Measurements from ENCODE around the gene SLC35F4. TPM values are rescaled to one million over a fixed set of nuclear protein-coding genes. Genes with fewer than 3 reads are reported as not detected.

The SLC35F4 gene
- total RNA-seq, 1 donor from 2014 or later = not detected

GRCh38 chr14:57823015-57823660 is 42.8 kb downstream of the SLC35F4 start:
- H3K9me3 Mint-ChIP-seq (ENCODE audit: unreplicated experiment) = peaks cover 2% of the 10 kb centered on the region
- no peaks in the 10 kb centered on the region for H3K4me1 Mint-ChIP-seq (ENCODE audit: low read depth, unreplicated experiment)
- H3K27me3 Mint-ChIP-seq (ENCODE audit: unreplicated experiment) = no peaks in the 10 kb centered on the region
- H3K4me3 Mint-ChIP-seq (ENCODE audit: unreplicated experiment) = no peak overlapping the region
- no peak for DNase-seq
- TF ChIP-seq CTCF (IDR thresholded peaks at IDR 0.05; ENCODE audit: partially characterized antibody, unreplicated experiment) = no peak
- no peak overlapping the region for H3K27ac Mint-ChIP-seq (ENCODE audit: unreplicated experiment)
- no peaks in the 10 kb centered on the region for H3K36me3 Mint-ChIP-seq (ENCODE audit: unreplicated experiment)

- H3K4me1 Mint-ChIP-seq (ENCODE audit: low read depth, unreplicated experiment) = no peaks in the 10 kb centered on the region
- no peak for DNase-seq
- H3K27me3 Mint-ChIP-seq (ENCODE audit: unreplicated experiment) = no peaks in the 10 kb centered on the region
- no peak overlapping the region for H3K4me3 Mint-ChIP-seq (ENCODE audit: unreplicated experiment)
- no peak for TF ChIP-seq CTCF (IDR thresholded peaks at IDR 0.05; ENCODE audit: partially characterized antibody, unreplicated experiment)
- no peak overlapping the region for H3K27ac Mint-ChIP-seq (ENCODE audit: unreplicated experiment)
- H3K9me3 Mint-ChIP-seq (ENCODE audit: unreplicated experiment) = peaks cover 2% of the 10 kb centered on the region
- no peaks in the 10 kb centered on the region for H3K36me3 Mint-ChIP-seq (ENCODE audit: unreplicated experiment)
These were observed 43.8 kb downstream of the SLC35F4 start for GRCh38 chr14:57822081-57822480.

- DNase-seq = no peak
- no peak overlapping the region for H3K4me3 Mint-ChIP-seq (ENCODE audit: unreplicated experiment)
- no peak for TF ChIP-seq CTCF (IDR thresholded peaks at IDR 0.05; ENCODE audit: partially characterized antibody, unreplicated experiment)
- H3K27ac Mint-ChIP-seq (ENCODE audit: unreplicated experiment) = no peak overlapping the region
- no peaks in the 10 kb centered on the region for H3K9me3 Mint-ChIP-seq (ENCODE audit: unreplicated experiment)
- no peaks in the 10 kb centered on the region for H3K36me3 Mint-ChIP-seq (ENCODE audit: unreplicated experiment)
- no peaks in the 10 kb centered on the region for H3K4me1 Mint-ChIP-seq (ENCODE audit: low read depth, unreplicated experiment)
- no peaks in the 10 kb centered on the region for H3K27me3 Mint-ChIP-seq (ENCODE audit: unreplicated experiment)
These were observed 45.3 kb downstream of the SLC35F4 start for GRCh38 chr14:57820581-57820980.

- H3K27me3 Mint-ChIP-seq (ENCODE audit: unreplicated experiment) = no peaks in the 10 kb centered on the region
- no peak for TF ChIP-seq CTCF (IDR thresholded peaks at IDR 0.05; ENCODE audit: partially characterized antibody, unreplicated experiment)
- H3K27ac Mint-ChIP-seq (ENCODE audit: unreplicated experiment) = no peak overlapping the region
These were observed 47.4 kb downstream of the SLC35F4 start for GRCh38 chr14:57818511-57818910.

GRCh38 chr14:57816568-57817284 is 49.2 kb downstream of the SLC35F4 start:
- Mint-ChIP-seq H3K4me1 (ENCODE audit: low read depth, unreplicated experiment) (no peaks in the 10 kb centered on the region), H3K4me3 (ENCODE audit: unreplicated experiment) (no peak overlapping the region), H3K27ac (ENCODE audit: unreplicated experiment) (no peak overlapping the region), H3K9me3 (ENCODE audit: unreplicated experiment) (no peaks in the 10 kb centered on the region), H3K27me3 (ENCODE audit: unreplicated experiment) (no peaks in the 10 kb centered on the region), H3K36me3 (ENCODE audit: unreplicated experiment) (no peaks in the 10 kb centered on the region)
- no peak for DNase-seq
- TF ChIP-seq CTCF (IDR thresholded peaks at IDR 0.05; ENCODE audit: partially characterized antibody, unreplicated experiment) = no peak

More at GRCh38 chr14:57818511-57818910, 47.4 kb downstream of the SLC35F4 start:
- no peak for DNase-seq
- H3K36me3 Mint-ChIP-seq (ENCODE audit: unreplicated experiment) = no peaks in the 10 kb centered on the region
- H3K9me3 Mint-ChIP-seq (ENCODE audit: unreplicated experiment) = no peaks in the 10 kb centered on the region
- H3K4me3 Mint-ChIP-seq (ENCODE audit: unreplicated experiment) = no peak overlapping the region
- H3K4me1 Mint-ChIP-seq (ENCODE audit: low read depth, unreplicated experiment) = no peaks in the 10 kb centered on the region
